Ishikawa (cell line): Measurements from ENCODE around the gene HEXIM2.

Experiments used
- CEBPB ChIP-seq: IDR thresholded peaks from 2 replicates; pipeline ENCODE4 v1.6.1; 2012
- CREB1 ChIP-seq: IDR thresholded peaks from 2 replicates; pipeline ENCODE4 v1.6.1; 2012; ENCODE audit warnings: low read depth
- EGR1 ChIP-seq: IDR thresholded peaks from 2 replicates; pipeline ENCODE4 v1.6.1; 2012
- EP300 ChIP-seq: IDR thresholded peaks from 2 replicates; pipeline ENCODE4 v1.6.1; 2012; ENCODE audit warnings: borderline replicate concordance
- FOXM1 ChIP-seq: IDR thresholded peaks from 2 replicates; pipeline ENCODE4 v1.6.1; 2012; ENCODE audit warnings: low read depth, borderline replicate concordance
- NFIC ChIP-seq: IDR thresholded peaks from 2 replicates; pipeline ENCODE4 v1.6.1; 2012
- RAD21 ChIP-seq: IDR thresholded peaks from 2 replicates; pipeline ENCODE4 v1.6.1; 2012; ENCODE audit warnings: low read depth
- TAF1 ChIP-seq: IDR thresholded peaks from 2 replicates; pipeline ENCODE4 v1.6.1; 2012; ENCODE audit warnings: low read depth, mild to moderate bottlenecking
- TCF12 ChIP-seq: IDR thresholded peaks from 2 replicates; pipeline ENCODE4 v1.6.1; 2012; ENCODE audit warnings: low read depth
- TEAD4 ChIP-seq: IDR thresholded peaks from 2 replicates; pipeline ENCODE4 v1.6.1; 2012
- YY1 ChIP-seq: IDR thresholded peaks from 2 replicates; pipeline ENCODE4 v1.6.1; 2012; ENCODE audit warnings: low read depth
- ZBTB7A ChIP-seq: IDR thresholded peaks from 2 replicates; pipeline ENCODE4 v1.6.1; 2012; ENCODE audit warnings: low read depth
- TF ChIP-seq, protein P1 (sequence below): IDR thresholded peaks from 2 replicates; pipeline ENCODE4 v1.6.1; 2012
- TF ChIP-seq, protein P2 (sequence below): IDR thresholded peaks from 2 replicates; pipeline ENCODE4 v1.6.1; 2012
- TF ChIP-seq, protein P3 (sequence below): IDR thresholded peaks from 2 replicates; pipeline ENCODE4 v1.6.1; 2012; ENCODE audit warnings: low read depth, mild to moderate bottlenecking

HEXIM2 gene

DNA sequence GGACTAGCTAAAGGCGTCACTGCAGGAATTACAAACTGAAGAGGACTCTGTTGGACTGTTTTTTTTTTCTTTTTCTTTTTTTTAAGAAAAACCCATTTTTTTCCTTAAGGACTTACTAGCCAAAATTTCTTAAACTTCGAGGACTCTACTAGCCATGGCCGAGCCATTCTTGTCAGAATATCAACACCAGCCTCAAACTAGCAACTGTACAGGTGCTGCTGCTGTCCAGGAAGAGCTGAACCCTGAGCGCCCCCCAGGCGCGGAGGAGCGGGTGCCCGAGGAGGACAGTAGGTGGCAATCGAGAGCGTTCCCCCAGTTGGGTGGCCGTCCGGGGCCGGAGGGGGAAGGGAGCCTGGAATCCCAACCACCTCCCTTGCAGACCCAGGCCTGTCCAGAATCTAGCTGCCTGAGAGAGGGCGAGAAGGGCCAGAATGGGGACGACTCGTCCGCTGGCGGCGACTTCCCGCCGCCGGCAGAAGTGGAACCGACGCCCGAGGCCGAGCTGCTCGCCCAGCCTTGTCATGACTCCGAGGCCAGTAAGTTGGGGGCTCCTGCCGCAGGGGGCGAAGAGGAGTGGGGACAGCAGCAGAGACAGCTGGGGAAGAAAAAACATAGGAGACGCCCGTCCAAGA is 12.5 kb upstream of the HEXIM2 start:
- no peak for TF ChIP-seq FOXM1
- TF ChIP-seq TAF1, result peak; percentile 52; the same call in 1 of the 2 replicates
- TF ChIP-seq, protein P1, sequence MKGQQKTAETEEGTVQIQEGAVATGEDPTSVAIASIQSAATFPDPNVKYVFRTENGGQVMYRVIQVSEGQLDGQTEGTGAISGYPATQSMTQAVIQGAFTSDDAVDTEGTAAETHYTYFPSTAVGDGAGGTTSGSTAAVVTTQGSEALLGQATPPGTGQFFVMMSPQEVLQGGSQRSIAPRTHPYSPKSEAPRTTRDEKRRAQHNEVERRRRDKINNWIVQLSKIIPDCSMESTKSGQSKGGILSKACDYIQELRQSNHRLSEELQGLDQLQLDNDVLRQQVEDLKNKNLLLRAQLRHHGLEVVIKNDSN, result no peak
- no peak for TF ChIP-seq EGR1
- no peak; the same call in 1 of the 2 replicates for TF ChIP-seq CEBPB
- 0 out of 2 replicates have a peak, but pooled peaks have one; percentile 12 for TF ChIP-seq TCF12
- peak; percentile 15; the same call in 1 of the 2 replicates for TF ChIP-seq YY1
- TF ChIP-seq EP300, result no peak
- TF ChIP-seq, protein P2, sequence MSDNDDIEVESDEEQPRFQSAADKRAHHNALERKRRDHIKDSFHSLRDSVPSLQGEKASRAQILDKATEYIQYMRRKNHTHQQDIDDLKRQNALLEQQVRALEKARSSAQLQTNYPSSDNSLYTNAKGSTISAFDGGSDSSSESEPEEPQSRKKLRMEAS, result 0 out of 2 replicates have a peak, but pooled peaks have one; percentile 43
- peak; percentile 70; the same call in 1 of the 2 replicates for TF ChIP-seq ZBTB7A
- TF ChIP-seq RAD21, result peak; percentile 65

DNA sequence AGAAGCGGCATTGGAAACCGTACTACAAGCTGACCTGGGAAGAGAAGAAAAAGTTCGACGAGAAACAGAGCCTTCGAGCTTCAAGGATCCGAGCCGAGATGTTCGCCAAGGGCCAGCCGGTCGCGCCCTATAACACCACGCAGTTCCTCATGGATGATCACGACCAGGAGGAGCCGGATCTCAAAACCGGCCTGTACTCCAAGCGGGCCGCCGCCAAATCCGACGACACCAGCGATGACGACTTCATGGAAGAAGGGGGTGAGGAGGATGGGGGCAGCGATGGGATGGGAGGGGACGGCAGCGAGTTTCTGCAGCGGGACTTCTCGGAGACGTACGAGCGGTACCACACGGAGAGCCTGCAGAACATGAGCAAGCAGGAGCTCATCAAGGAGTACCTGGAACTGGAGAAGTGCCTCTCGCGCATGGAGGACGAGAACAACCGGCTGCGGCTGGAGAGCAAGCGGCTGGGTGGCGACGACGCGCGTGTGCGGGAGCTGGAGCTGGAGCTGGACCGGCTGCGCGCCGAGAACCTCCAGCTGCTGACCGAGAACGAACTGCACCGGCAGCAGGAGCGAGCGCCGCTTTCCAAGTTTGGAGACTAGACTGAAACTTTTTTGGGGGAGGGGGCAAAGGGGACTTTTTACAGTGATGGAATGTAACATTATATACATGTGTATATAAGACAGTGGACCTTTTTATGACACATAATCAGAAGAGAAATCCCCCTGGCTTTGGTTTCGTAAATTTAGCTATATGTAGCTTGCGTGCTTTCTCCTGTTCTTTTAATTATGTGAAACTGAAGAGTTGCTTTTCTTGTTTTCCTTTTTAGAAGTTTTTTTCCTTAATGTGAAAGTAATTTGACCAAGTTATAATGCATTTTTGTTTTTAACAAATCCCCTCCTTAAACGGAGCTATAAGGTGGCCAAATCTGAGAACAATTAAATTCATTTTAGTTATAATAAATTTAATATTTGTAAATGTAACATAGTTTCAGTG is 11.7 kb upstream of the HEXIM2 start:
- TF ChIP-seq NFIC, result no peak
- TF ChIP-seq, protein P2, result peak; percentile 3; the same call in 1 of the 2 replicates

DNA sequence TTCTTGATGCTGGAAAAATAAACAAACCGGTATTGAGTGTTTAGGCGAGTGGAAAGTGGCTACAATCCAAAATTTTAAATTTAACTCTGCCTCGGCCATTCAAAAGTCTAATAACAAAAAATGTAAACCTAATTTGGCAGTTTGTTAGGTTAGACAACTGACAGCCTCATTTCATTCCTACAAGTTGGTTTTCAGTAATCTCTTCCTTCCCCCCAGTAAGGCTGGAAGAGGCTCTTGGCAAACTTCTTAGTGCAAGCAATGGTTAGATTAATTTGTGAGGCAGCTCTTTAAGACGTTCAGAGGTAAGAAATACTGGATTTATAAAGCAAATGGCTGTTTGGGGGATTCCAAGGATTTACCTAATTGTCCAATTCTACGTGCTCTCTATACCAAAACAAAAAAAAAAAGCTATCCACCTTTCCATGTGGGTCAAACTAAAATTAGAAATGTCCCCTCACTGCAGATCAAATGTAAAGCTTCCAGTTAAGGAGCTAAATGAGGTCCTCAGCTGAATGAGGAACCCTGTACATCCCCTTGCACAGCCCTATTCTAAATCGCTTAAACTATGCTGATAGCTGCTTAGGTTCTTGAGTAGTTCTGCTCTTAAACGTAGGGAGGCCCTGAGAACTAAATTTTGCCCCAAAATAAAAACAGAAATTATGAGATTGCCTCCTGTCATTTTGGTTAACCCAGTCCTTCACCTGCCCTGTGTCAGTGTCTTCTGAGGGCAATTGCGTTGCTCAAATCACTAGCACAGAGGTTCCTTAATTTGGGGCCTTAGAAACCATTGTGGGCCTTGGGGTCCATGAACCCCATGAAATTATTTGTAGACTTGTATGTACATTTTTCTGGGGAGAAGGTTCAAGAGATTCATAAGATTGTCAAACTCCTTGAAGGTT is 10.5 kb upstream of the HEXIM2 start:
- TF ChIP-seq, protein P3, sequence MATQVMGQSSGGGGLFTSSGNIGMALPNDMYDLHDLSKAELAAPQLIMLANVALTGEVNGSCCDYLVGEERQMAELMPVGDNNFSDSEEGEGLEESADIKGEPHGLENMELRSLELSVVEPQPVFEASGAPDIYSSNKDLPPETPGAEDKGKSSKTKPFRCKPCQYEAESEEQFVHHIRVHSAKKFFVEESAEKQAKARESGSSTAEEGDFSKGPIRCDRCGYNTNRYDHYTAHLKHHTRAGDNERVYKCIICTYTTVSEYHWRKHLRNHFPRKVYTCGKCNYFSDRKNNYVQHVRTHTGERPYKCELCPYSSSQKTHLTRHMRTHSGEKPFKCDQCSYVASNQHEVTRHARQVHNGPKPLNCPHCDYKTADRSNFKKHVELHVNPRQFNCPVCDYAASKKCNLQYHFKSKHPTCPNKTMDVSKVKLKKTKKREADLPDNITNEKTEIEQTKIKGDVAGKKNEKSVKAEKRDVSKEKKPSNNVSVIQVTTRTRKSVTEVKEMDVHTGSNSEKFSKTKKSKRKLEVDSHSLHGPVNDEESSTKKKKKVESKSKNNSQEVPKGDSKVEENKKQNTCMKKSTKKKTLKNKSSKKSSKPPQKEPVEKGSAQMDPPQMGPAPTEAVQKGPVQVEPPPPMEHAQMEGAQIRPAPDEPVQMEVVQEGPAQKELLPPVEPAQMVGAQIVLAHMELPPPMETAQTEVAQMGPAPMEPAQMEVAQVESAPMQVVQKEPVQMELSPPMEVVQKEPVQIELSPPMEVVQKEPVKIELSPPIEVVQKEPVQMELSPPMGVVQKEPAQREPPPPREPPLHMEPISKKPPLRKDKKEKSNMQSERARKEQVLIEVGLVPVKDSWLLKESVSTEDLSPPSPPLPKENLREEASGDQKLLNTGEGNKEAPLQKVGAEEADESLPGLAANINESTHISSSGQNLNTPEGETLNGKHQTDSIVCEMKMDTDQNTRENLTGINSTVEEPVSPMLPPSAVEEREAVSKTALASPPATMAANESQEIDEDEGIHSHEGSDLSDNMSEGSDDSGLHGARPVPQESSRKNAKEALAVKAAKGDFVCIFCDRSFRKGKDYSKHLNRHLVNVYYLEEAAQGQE, result no peak

DNA sequence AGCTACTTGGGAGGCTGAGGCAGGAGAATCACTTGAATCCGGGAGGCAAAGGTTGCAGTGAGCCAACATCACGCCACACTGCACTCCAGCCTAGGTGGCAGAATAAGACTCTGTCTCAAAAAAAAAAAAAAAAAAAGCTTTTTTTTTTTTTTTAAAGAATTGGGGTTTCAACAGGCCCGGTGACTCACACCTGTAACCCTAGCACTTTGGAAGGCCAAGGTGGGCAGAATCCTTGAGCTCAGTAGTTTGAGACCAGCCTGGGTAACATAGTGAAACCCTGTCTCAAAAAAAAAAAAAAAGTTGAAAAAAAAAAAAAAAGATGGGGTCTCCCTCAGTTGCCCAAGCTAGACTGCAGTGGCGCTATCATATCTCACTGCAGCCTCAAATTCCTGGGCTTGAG is 6.6 kb upstream of the HEXIM2 start:
- TF ChIP-seq RAD21 (no peak), NFIC (no peak), TCF12 (no peak), TEAD4 (no peak), CREB1 (no peak), FOXM1 (no peak), EP300 (no peak), ZBTB7A (no peak), EGR1 (no peak), TAF1 (no peak), YY1 (no peak)
- TF ChIP-seq, protein P3, result no peak
- TF ChIP-seq, protein P1, result no peak
- TF ChIP-seq, protein P2, result no peak

DNA sequence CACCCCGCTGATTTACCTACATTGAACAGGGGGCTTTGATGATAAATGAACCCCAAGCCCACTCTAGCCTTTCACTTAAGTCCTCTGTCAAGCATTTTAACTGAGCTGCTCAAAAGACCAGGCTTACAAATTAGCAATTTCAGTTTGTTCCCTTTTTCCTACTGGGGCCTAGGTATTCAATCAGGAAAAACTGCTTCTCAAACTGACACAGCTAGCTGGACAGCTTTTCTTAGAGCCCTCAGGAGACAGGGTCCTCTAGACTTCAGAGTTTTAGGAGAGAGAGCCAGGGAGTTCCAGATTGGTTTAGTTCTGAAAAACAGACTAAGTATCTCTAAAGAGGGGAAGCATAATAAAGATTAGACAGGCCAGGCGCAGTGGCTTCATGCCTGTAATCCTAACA is 6.2 kb upstream of the HEXIM2 start:
- no peak for TF ChIP-seq RAD21
- TF ChIP-seq TAF1, result no peak
- no peak for TF ChIP-seq EP300
- no peak for TF ChIP-seq FOXM1
- TF ChIP-seq, protein P3, result no peak
- no peak for TF ChIP-seq EGR1
- TF ChIP-seq CEBPB, result no peak
- TF ChIP-seq NFIC, result no peak
- no peak for TF ChIP-seq CREB1
